GM12864 (cell line): ENCODE results near the gene NGB.

Experiments
- DNase-seq: peaks from one replicate; pipeline ENCODE4 v3.0.0-alpha.2; 2011; ENCODE audit warnings: low read depth
- H3K4me3 ChIP-seq: 2 replicates; pipeline ENCODE4 v1.5.1; 2011; ENCODE audit warnings: mild to moderate bottlenecking, low read depth, low read length, control low read depth
- TF ChIP-seq, protein P1 (sequence below): IDR thresholded peaks from 2 replicates; pipeline ENCODE4 v1.5.1; 2011; ENCODE audit warnings: low read depth, mild to moderate bottlenecking, moderate library complexity, low read length, control low read depth, inconsistent platforms; ENCODE audit errors: missing control alignments

The NGB gene

DNA sequence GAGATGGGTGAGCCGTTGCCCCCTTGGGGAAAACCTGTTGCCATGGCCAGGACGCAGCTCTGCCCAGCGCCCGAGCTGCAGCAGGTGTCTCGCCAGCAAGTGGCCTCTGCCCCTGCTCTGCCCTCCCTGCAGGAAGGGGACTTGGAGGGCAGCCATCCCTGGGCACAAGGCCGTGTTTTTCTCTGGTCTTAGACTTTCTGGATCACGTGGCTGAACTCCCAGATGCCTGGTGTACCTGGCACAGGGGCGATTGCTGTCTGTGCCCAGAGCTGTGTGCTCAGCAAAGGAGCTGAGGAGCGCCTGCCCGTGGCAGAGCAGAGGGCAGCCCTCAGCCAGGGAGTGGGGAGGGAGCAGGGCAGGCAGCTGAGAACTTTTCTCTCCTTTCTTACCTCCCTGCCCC, 51.4 kb downstream of the NGB start:
- no peak for DNase-seq
- H3K4me3 ChIP-seq, result no peak overlapping the region
- TF ChIP-seq, protein P1, sequence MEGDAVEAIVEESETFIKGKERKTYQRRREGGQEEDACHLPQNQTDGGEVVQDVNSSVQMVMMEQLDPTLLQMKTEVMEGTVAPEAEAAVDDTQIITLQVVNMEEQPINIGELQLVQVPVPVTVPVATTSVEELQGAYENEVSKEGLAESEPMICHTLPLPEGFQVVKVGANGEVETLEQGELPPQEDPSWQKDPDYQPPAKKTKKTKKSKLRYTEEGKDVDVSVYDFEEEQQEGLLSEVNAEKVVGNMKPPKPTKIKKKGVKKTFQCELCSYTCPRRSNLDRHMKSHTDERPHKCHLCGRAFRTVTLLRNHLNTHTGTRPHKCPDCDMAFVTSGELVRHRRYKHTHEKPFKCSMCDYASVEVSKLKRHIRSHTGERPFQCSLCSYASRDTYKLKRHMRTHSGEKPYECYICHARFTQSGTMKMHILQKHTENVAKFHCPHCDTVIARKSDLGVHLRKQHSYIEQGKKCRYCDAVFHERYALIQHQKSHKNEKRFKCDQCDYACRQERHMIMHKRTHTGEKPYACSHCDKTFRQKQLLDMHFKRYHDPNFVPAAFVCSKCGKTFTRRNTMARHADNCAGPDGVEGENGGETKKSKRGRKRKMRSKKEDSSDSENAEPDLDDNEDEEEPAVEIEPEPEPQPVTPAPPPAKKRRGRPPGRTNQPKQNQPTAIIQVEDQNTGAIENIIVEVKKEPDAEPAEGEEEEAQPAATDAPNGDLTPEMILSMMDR, result no peak

GRCh38 chr14:77217551-77217950, 53.5 kb downstream of the NGB start:
- no peak for DNase-seq
- TF ChIP-seq, protein P1, result no peak
- no peak overlapping the region for H3K4me3 ChIP-seq
